Measurements from ENCODE around the gene NUDT3.
"Not testable (repeated sequence)": the region's sequence is repeated elsewhere in the genome, so short reads cannot be mapped to it uniquely, and the experiment has no call there.

DNA sequence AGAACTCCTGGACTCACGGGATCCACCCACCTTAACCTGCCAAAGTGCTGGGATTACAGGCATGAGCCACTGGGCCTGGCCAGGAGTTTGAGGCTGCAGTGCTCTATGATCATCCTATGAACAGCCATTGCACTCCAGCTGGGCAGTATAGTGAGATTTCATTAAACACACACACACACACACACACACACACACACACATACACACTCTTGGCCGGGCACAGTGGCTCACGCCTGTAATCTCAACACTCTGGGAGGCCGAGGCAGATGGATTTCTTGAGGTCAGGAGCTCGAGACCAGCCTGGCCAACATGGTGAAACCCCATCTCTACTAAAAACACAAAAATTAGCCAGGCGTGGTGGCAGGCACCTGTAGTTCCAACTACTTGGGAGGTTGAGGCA, 38.2 kb downstream of the NUDT3 start:
- TF ChIP-seq, protein P1, sequence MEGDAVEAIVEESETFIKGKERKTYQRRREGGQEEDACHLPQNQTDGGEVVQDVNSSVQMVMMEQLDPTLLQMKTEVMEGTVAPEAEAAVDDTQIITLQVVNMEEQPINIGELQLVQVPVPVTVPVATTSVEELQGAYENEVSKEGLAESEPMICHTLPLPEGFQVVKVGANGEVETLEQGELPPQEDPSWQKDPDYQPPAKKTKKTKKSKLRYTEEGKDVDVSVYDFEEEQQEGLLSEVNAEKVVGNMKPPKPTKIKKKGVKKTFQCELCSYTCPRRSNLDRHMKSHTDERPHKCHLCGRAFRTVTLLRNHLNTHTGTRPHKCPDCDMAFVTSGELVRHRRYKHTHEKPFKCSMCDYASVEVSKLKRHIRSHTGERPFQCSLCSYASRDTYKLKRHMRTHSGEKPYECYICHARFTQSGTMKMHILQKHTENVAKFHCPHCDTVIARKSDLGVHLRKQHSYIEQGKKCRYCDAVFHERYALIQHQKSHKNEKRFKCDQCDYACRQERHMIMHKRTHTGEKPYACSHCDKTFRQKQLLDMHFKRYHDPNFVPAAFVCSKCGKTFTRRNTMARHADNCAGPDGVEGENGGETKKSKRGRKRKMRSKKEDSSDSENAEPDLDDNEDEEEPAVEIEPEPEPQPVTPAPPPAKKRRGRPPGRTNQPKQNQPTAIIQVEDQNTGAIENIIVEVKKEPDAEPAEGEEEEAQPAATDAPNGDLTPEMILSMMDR (IDR thresholded peaks at IDR 0.05; ENCODE audit: low read depth, low read length): not testable (repeated sequence)
- not testable (repeated sequence) for TF ChIP-seq EZH2phosphoT487 (IDR thresholded peaks at IDR 0.05; ENCODE audit: low read depth)

All from OCI-LY3 (cell line).